ENCODE results near the gene R3HDM1. TPM values are rescaled to one million over a fixed set of nuclear protein-coding genes. Genes with fewer than 3 reads are reported as not detected.
"Not testable (repeated sequence)": the region's sequence is repeated elsewhere in the genome, so short reads cannot be mapped to it uniquely, and the experiment has no call there.

The R3HDM1 gene
- polyA plus RNA-seq, 3 donors from 2014 or later = 6.1 to 25.2 (median 9.1) TPM

GRCh38 chr2:135587958-135588357 lies 56.7 kb downstream of the R3HDM1 start:
- peaks cover 24 to 42% of the 10 kb centered on the region in 2 donors for H3K4me1 Mint-ChIP-seq
- H3K9me3 Mint-ChIP-seq = peaks cover 0 to 6% (median 0%) of the 10 kb centered on the region in 6 donors
- no peak for DNase-seq
- H3K36me3 Mint-ChIP-seq = peaks cover 5 to 11% (median 9%) of the 10 kb centered on the region in 3 donors
- H3K27ac Mint-ChIP-seq = peak overlapping the region in 1 of 6 donors; percentile 33
- no peak overlapping the region for H3K4me3 Mint-ChIP-seq
- H3K27me3 Mint-ChIP-seq (ENCODE audit: low read depth in 3 of 3) = peaks cover 0 to 2% (median 0%) of the 10 kb centered on the region in 3 donors

GRCh38 chr2:135590619-135591260 lies 59.5 kb downstream of the R3HDM1 start:
- peaks cover 0 to 2% (median 0%) of the 10 kb centered on the region in 3 donors for H3K27me3 Mint-ChIP-seq (ENCODE audit: low read depth in 3 of 3)
- H3K4me1 Mint-ChIP-seq = peaks cover 22 to 30% of the 10 kb centered on the region in 2 donors
- H3K36me3 Mint-ChIP-seq = peaks cover 8 to 16% (median 15%) of the 10 kb centered on the region in 3 donors
- no peak for DNase-seq
- H3K4me3 Mint-ChIP-seq = peak overlapping the region in 1 of 5 donors; percentile 16
- H3K9me3 Mint-ChIP-seq = peaks cover 0 to 6% (median 0%) of the 10 kb centered on the region in 6 donors
- peak overlapping the region in 2 of 6 donors; percentile 18 to 44 for H3K27ac Mint-ChIP-seq

GRCh38 chr2:135600915-135601314 lies 69.6 kb downstream of the R3HDM1 start:
- no peak for DNase-seq
- no peak overlapping the region for H3K27ac Mint-ChIP-seq
- H3K4me1 Mint-ChIP-seq = peaks cover 0 to 8% of the 10 kb centered on the region in 2 donors
- no peaks in the 10 kb centered on the region for H3K9me3 Mint-ChIP-seq
- peaks cover 0 to 3% (median 2%) of the 10 kb centered on the region in 3 donors for H3K27me3 Mint-ChIP-seq (ENCODE audit: low read depth in 3 of 3)
- no peak overlapping the region for H3K4me3 Mint-ChIP-seq
- H3K36me3 Mint-ChIP-seq = peaks cover 10 to 17% (median 13%) of the 10 kb centered on the region in 3 donors

GRCh38 chr2:135603543-135603942 lies 72.3 kb downstream of the R3HDM1 start:
- Mint-ChIP-seq H3K4me1 (peaks cover 0 to 8% of the 10 kb centered on the region in 2 donors), H3K36me3 (peaks cover 10 to 21% (median 16%) of the 10 kb centered on the region in 3 donors), H3K27me3 (ENCODE audit: low read depth in 3 of 3) (peaks cover 0 to 3% (median 0%) of the 10 kb centered on the region in 3 donors), H3K27ac (no peak overlapping the region), H3K4me3 (no peak overlapping the region), H3K9me3 (no peaks in the 10 kb centered on the region)
- no peak for DNase-seq

GRCh38 chr2:135607561-135607960 lies 76.3 kb downstream of the R3HDM1 start:
- H3K4me1 Mint-ChIP-seq = no peaks in the 10 kb centered on the region
- H3K4me3 Mint-ChIP-seq = no peak overlapping the region
- no peak overlapping the region for H3K27ac Mint-ChIP-seq
- H3K36me3 Mint-ChIP-seq = peaks cover 10 to 24% (median 21%) of the 10 kb centered on the region in 3 donors
- H3K9me3 Mint-ChIP-seq = no peaks in the 10 kb centered on the region
- peaks cover 0 to 3% (median 0%) of the 10 kb centered on the region in 3 donors for H3K27me3 Mint-ChIP-seq (ENCODE audit: low read depth in 3 of 3)
- no peak for DNase-seq

- Mint-ChIP-seq H3K4me1 (no peaks in the 10 kb centered on the region), H3K27me3 (ENCODE audit: low read depth in 3 of 3) (peaks cover 0 to 2% (median 0%) of the 10 kb centered on the region in 3 donors), H3K27ac (no peak overlapping the region)
These were observed 81.0 kb downstream of the R3HDM1 start for GRCh38 chr2:135612319-135612718.

GRCh38 chr2:135615404-135615803 lies 84.1 kb downstream of the R3HDM1 start:
- DNase-seq = no peak
- no peak overlapping the region for H3K4me3 Mint-ChIP-seq
- peaks cover 0 to 2% (median 0%) of the 10 kb centered on the region in 3 donors for H3K27me3 Mint-ChIP-seq (ENCODE audit: low read depth in 3 of 3)
- no peak overlapping the region for H3K27ac Mint-ChIP-seq
- peaks cover 0 to 6% (median 3%) of the 10 kb centered on the region in 3 donors for H3K36me3 Mint-ChIP-seq
- H3K9me3 Mint-ChIP-seq = no peaks in the 10 kb centered on the region
- H3K4me1 Mint-ChIP-seq = no peaks in the 10 kb centered on the region

More at GRCh38 chr2:135612319-135612718, 81.0 kb downstream of the R3HDM1 start:
- H3K4me3 Mint-ChIP-seq = no peak overlapping the region
- H3K36me3 Mint-ChIP-seq = peaks cover 0 to 10% (median 6%) of the 10 kb centered on the region in 3 donors
- no peak for DNase-seq
- H3K9me3 Mint-ChIP-seq = no peaks in the 10 kb centered on the region

DNA sequence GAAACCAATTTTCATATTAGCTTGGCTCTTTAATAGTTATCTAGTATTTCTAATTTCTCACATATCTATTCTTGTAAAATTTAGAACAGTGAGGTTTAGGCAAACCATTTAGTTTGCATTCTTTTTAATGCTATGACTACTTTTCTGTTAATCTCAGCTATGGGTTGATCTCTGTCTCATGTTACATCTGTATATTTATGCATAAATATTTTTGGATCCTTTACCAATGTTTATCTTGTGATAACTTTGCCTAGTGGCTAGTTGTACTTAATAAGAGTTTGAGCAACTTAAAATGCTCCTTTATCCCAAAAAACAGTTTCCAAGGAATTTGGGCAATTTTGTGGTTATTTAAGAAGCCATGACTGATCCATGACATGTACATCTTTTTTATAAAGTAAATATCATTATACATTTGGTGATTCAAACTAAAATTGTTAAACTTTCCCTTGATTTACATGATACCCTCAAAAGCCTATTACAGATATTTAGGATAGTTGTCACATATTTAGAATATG lies 86.3 kb downstream of the R3HDM1 start:
- DNase-seq = no peak
- Mint-ChIP-seq H3K4me1 (no peaks in the 10 kb centered on the region), H3K4me3 (no peak overlapping the region), H3K36me3 (peaks cover 3 to 15% (median 8%) of the 10 kb centered on the region in 3 donors), H3K9me3 (no peaks in the 10 kb centered on the region), H3K27me3 (ENCODE audit: low read depth in 3 of 3) (peaks cover 0 to 2% (median 0%) of the 10 kb centered on the region in 3 donors), H3K27ac (no peak overlapping the region)

DNA sequence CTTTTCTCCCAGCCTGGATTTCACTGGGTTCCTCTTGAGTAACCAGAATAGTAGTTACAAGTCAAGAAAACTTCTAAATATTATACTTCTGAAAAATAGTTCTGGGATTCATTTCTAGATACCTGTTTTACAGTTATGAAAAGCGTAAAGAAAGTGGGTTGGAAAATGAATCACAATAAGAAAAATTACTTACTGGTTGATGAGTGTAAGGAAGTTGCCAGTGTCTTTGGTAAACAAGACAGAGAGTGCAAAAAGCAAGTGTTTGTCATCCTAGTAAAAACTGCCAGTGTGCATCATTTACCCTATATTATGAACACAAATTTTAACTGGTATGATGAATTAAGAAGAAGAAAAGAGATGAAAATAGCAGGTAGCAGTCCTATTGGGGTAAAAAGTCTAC lies 88.9 kb downstream of the R3HDM1 start:
- Mint-ChIP-seq H3K4me3 (no peak overlapping the region), H3K27ac (no peak overlapping the region), H3K36me3 (peaks cover 14 to 31% (median 16%) of the 10 kb centered on the region in 3 donors), H3K4me1 (no peaks in the 10 kb centered on the region), H3K27me3 (ENCODE audit: low read depth in 3 of 3) (peaks cover 0 to 2% (median 0%) of the 10 kb centered on the region in 3 donors), H3K9me3 (no peaks in the 10 kb centered on the region)
- no peak for DNase-seq

DNA sequence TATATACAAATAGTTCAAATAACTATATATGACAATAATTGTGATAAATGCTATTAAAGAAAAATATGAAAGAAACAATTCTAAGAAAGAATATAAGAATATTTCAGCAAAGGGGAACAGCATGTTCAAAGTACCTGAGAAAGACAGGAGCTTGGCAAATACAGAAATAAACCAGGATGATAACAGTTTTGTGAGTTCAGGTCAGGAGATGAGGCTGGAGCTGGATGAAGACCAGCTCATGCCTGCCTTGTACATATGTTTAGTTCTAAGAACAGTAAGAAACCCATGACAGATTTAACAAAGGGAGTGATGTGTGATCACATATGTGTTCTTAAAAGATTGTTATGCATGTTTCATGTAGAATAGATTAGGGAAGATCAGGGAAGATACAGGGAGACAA lies 98.2 kb downstream of the R3HDM1 start:
- Mint-ChIP-seq H3K4me1 (no peaks in the 10 kb centered on the region), H3K27me3 (ENCODE audit: low read depth in 3 of 3) (no peaks in the 10 kb centered on the region), H3K4me3 (no peak overlapping the region), H3K27ac (no peak overlapping the region), H3K36me3 (peaks cover 11 to 23% (median 20%) of the 10 kb centered on the region in 3 donors), H3K9me3 (no peaks in the 10 kb centered on the region)
- no peak for DNase-seq

- H3K36me3 Mint-ChIP-seq = peaks cover 11 to 19% (median 17%) of the 10 kb centered on the region in 3 donors
- not testable (repeated sequence) for H3K27ac Mint-ChIP-seq; H3K4me3 Mint-ChIP-seq; H3K4me1 Mint-ChIP-seq; DNase-seq; H3K27me3 Mint-ChIP-seq (ENCODE audit: low read depth in 3 of 3); H3K9me3 Mint-ChIP-seq
These were observed 98.8 kb downstream of the R3HDM1 start for GRCh38 chr2:135630034-135630433.

GRCh38 chr2:135630488-135630887 lies 99.2 kb downstream of the R3HDM1 start:
- no peak overlapping the region for H3K4me3 Mint-ChIP-seq
- DNase-seq = no peak
- peaks cover 11 to 19% (median 17%) of the 10 kb centered on the region in 3 donors for H3K36me3 Mint-ChIP-seq
- H3K27me3 Mint-ChIP-seq (ENCODE audit: low read depth in 3 of 3) = no peaks in the 10 kb centered on the region
- H3K4me1 Mint-ChIP-seq = no peaks in the 10 kb centered on the region
- no peaks in the 10 kb centered on the region for H3K9me3 Mint-ChIP-seq
- no peak overlapping the region for H3K27ac Mint-ChIP-seq

DNA sequence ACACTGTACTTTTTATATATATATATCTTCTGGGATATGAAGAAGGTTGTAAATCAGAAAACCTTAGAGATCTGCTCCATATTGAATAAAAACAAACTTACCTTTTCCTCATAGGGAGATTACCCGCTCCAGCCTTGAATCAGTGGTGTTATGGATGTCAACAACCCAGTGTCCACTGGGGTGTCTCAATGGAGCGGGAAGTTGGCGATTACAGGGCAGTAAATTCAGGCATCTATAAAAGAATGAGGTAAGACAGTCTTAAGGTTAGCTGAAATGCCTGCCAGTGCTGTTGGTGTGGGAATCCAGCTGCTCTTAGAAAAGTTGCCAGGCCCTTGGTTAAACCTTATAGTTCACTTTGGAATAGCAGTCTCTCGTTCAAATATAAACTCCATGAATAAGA lies 102.3 kb downstream of the R3HDM1 start:
- Mint-ChIP-seq H3K27ac (no peak overlapping the region), H3K27me3 (ENCODE audit: low read depth in 3 of 3) (no peaks in the 10 kb centered on the region), H3K36me3 (peaks cover 26 to 33% (median 27%) of the 10 kb centered on the region in 3 donors), H3K4me3 (no peak overlapping the region), H3K9me3 (no peaks in the 10 kb centered on the region), H3K4me1 (no peaks in the 10 kb centered on the region)
- no peak for DNase-seq

- Mint-ChIP-seq H3K4me3 (no peak overlapping the region), H3K9me3 (no peaks in the 10 kb centered on the region), H3K4me1 (no peaks in the 10 kb centered on the region), H3K36me3 (peaks cover 34 to 39% (median 37%) of the 10 kb centered on the region in 3 donors), H3K27ac (no peak overlapping the region), H3K27me3 (ENCODE audit: low read depth in 3 of 3) (no peaks in the 10 kb centered on the region)
- DNase-seq = no peak
These were observed 104.0 kb downstream of the R3HDM1 start for GRCh38 chr2:135635212-135635835.
